Heart right ventricle (tissue), 16 donors: Measurements from ENCODE around the gene CDH13. TPM values are rescaled to one million over a fixed set of nuclear protein-coding genes. Genes with fewer than 3 reads are reported as not detected.

ENCODE experiments used
- ATAC-seq, 8 donors: fragments of 200-7000 bp; cut with Tn5 transposase; one replicate each; pipeline ENCODE4 v1.9.1; 2020; ENCODE audit warnings: mild to moderate bottlenecking in 8 of 8, moderate library complexity in 8 of 8, moderate number of reproducible peaks in 1 of 8
- DNase-seq, 2 donors: peaks; one replicate each; pipeline ENCODE4 v3.0.0-alpha.2; 2020
- H3K27ac ChIP-seq, 10 donors: fragments of 200-600 bp; sonication (generic) in 2 of 10; one replicate each; pipeline versions ENCODE4 v1.5.0 to v1.8.0; 2020 to 2022; ENCODE audit warnings: mild to moderate bottlenecking in 3 of 10
- H3K27me3 ChIP-seq, 7 donors: fragments of 200-600 bp; one replicate each; pipeline ENCODE4 v1.8.0; 2021 to 2022; ENCODE audit warnings: mild to moderate bottlenecking in 2 of 7
- H3K36me3 ChIP-seq, 9 donors: fragments of 200-600 bp; sonication (generic) in 1 of 9; one replicate each; pipeline versions ENCODE4 v1.5.0 to v1.8.0; 2020 to 2022; ENCODE audit warnings: mild to moderate bottlenecking in 2 of 9
- H3K4me1 ChIP-seq, 9 donors: fragments of 200-600 bp; sonication (generic) in 1 of 9; one replicate each; pipeline versions ENCODE4 v1.5.0 to v1.8.0; 2020 to 2022; ENCODE audit warnings: mild to moderate bottlenecking in 4 of 9
- H3K4me3 ChIP-seq, 10 donors: fragments of 200-600 bp; sonication (generic) in 2 of 10; one replicate each; pipeline versions ENCODE4 v1.5.0 to v1.8.0; 2020 to 2022; ENCODE audit warnings: mild to moderate bottlenecking in 7 of 10, moderate library complexity in 2 of 10
- H3K9me3 ChIP-seq, 11 donors: fragments of 200-600 bp in 10 of 11; sonication (generic) in 2 of 11; one replicate each; pipeline versions ENCODE4 v1.5.0 to v1.8.0; 2013 to 2022; ENCODE audit warnings: mild to moderate bottlenecking in 2 of 11, control low read depth in 1 of 11, moderate library complexity in 1 of 11
- WGBS, 2 donors: extraction: QIAGEN DNeasy Blood & Tissue Kit; methylation state at CpG; one replicate each; pipeline ENCODE4 v1.1.7; 2013; ENCODE audit warnings: inconsistent platforms in 1 of 2; 5-methylcytosine and 5-hydroxymethylcytosine counted together
- intact Hi-C, 10 donors: fragments of 100-400 bp; cut with DNase I; formaldehyde crosslinking; loops; one replicate each; pipeline versions ENCODE4 v1.11.1 to v1.14.2; 2022
- polyA plus RNA-seq, 2 donors: library from polyadenylated mRNA; stranded (reverse); fragments of 200-250 nt; gene quantifications; one replicate each; pipeline ENCODE4 v1.2.3, GENCODE V29; 2013
- total RNA-seq, 10 donors: library from RNA; stranded (reverse); fragmentation: NEBNext Ultra II Directional in 3 of 10; extraction: Animal tissue kit (Norgen Biotek cat#: 25700) in 3 of 10; gene quantifications; one replicate each; pipeline versions ENCODE4 v1.2.1 to v1.2.4, GENCODE V29; 2021 to 2023
- TF ChIP-seq, protein P1 (sequence below), 9 donors: fragments of 200-600 bp; sonication (generic) in 2 of 9; IDR thresholded peaks; one replicate each; pipeline versions ENCODE4 v1.5.0 to v1.8.0; 2021 to 2022; ENCODE audit warnings: antibody characterized with exemption in 9 of 9, mild to moderate bottlenecking in 5 of 9, moderate library complexity in 1 of 9
- donor health status: Arrhythmogenic right ventricular cardiomyopathy.
- donor health status: ischemic (EF 13 %, LVEDD 7.1; RV severe dilation, severe dysfunction).
- donor health status: healthy with polysubstance abuse.
- donor health status: DM: no; HTN: yes; CAD: no.
- donor health status: DM: no; HTN: no; CAD: no.
- donor health status: ischemic (EF 25% LVEDD 6.9; RV normal size, moderate dysfunction).
- donor health status: ischemic (EF 25% LVEDD 5.7; RV mildly dilated, moderate dysfunction).
- donor health status: healthy.
- donor health status: DM: yes; HTN: yes; CAD: no.
- donor health status: Ischemic cardiomyopathy.
- donor health status: ischemic (EF 35%, LVEDD 5.7; RV mildly dilated, moderate dysfunction).
- donor health status: nonischemic (EF 11% LVEDD 7.7; RV severe dilation, severe dysfunction).
- donor health status: DM: yes; HTN: yes; CAD: no.
- donor health status: PGD.
- donor health status: ischemic (EF 29% LVEDD 5.4; RV normal size, mild dysfunction).
- donor health status: nonischemic (EF 23%, LVEDD 6.1; RV moderate dilation, normal function).

The CDH13 gene
- total and polyA plus RNA-seq, 12 donors, result 15.5 to 221 (median 168) TPM

DNA sequence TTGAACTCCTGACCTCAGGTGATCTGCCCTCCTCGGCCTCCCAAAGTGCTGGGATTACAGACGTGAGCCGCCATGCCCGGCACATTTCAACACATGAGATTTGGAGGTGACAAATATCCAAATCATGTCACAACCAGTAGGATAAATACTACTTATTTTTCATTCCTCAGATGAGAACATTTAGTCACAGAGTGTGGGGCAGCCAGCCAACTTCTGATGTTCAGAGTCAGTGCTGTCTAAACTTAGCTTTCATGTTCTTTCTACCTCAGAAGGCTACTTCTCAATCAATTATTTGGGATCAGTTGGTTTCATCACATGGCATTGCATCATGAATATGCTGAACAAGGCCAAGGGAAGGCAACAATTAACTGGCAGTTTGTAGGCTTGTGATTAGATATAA is 134.5 kb downstream of the CDH13 start:
- Histone ChIP-seq H3K4me3 (peak overlapping the region in 4 of 10 donors; percentile 31 to 40 (median 36)), H3K36me3 (no peaks in the 10 kb centered on the region), H3K27ac (peak overlapping the region; percentile 16 to 82 (median 68)), H3K27me3 (no peaks in the 10 kb centered on the region), H3K9me3 (no peaks in the 10 kb centered on the region), H3K4me1 (peaks cover 5 to 44% (median 25%) of the 10 kb centered on the region in 9 donors)
- 24 to 26% methylated on average over 4 of the region's 4 CpGs for WGBS, 2 donors
- TF ChIP-seq, protein P1, sequence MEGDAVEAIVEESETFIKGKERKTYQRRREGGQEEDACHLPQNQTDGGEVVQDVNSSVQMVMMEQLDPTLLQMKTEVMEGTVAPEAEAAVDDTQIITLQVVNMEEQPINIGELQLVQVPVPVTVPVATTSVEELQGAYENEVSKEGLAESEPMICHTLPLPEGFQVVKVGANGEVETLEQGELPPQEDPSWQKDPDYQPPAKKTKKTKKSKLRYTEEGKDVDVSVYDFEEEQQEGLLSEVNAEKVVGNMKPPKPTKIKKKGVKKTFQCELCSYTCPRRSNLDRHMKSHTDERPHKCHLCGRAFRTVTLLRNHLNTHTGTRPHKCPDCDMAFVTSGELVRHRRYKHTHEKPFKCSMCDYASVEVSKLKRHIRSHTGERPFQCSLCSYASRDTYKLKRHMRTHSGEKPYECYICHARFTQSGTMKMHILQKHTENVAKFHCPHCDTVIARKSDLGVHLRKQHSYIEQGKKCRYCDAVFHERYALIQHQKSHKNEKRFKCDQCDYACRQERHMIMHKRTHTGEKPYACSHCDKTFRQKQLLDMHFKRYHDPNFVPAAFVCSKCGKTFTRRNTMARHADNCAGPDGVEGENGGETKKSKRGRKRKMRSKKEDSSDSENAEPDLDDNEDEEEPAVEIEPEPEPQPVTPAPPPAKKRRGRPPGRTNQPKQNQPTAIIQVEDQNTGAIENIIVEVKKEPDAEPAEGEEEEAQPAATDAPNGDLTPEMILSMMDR (IDR thresholded peaks at IDR 0.05), result no peak
- ATAC-seq (peak; percentile 39 to 95 (median 88)), DNase-seq (peak; percentile 72 to 82)
- intact Hi-C loops, result no loop called here

- H3K4me1 ChIP-seq, result peaks cover 0 to 39% (median 22%) of the 10 kb centered on the region in 9 donors
- DNase-seq, result no peak
- ATAC-seq, result peak in 7 of 8 donors; percentile 44 to 79 (median 74)
- 7 to 8% methylated on average over 3 of the region's 3 CpGs for WGBS, 2 donors
- intact Hi-C loops, result no loop called here
- H3K9me3 ChIP-seq, result no peaks in the 10 kb centered on the region
- H3K4me3 ChIP-seq, result peak overlapping the region in 6 of 10 donors; percentile 4 to 40 (median 32)
- H3K27ac ChIP-seq, result peak overlapping the region; percentile 16 to 82 (median 68)
- TF ChIP-seq, protein P1 (IDR thresholded peaks at IDR 0.05), result no peak
- no peaks in the 10 kb centered on the region for H3K27me3 ChIP-seq
- no peaks in the 10 kb centered on the region for H3K36me3 ChIP-seq
These were observed 135.1 kb downstream of the CDH13 start for GRCh38 chr16:82761858-82762257.

GRCh38 chr16:82763371-82763770 is 136.6 kb downstream of the CDH13 start:
- Histone ChIP-seq H3K27me3 (no peaks in the 10 kb centered on the region), H3K4me1 (peaks cover 0 to 49% (median 22%) of the 10 kb centered on the region in 9 donors), H3K4me3 (no peak overlapping the region), H3K9me3 (no peaks in the 10 kb centered on the region), H3K36me3 (no peaks in the 10 kb centered on the region), H3K27ac (peak overlapping the region in 2 of 10 donors; percentile 65 to 79)
- WGBS, 2 donors, result 97% methylated on average over 2 of the region's 2 CpGs
- ATAC-seq (no peak), DNase-seq (no peak)
- TF ChIP-seq, protein P1 (IDR thresholded peaks at IDR 0.05), result no peak
- intact Hi-C loops, result no loop called here

DNA sequence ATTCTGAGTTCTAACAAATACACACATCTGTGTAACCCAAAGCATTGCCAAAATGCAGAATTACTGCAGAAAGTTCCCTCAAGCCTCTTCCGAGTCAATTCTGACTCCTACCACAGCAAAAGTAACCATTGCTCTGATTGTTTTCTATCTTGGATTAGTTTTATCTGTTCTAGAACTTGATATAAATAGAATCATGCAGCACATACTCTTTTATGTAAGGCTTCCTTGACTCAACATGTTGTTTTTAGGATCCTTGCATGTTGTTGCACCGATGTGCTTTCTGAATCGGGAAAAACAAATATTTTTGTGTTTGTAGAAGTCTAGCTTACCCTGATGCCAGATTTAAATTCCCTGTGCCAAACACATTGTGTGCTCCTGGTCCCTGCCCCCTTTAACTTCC is 140.4 kb downstream of the CDH13 start:
- H3K27me3 ChIP-seq, result no peaks in the 10 kb centered on the region
- ATAC-seq (peak in 1 of 8 donors; percentile 29), DNase-seq (no peak)
- H3K4me1 ChIP-seq, result peaks cover 3 to 56% (median 20%) of the 10 kb centered on the region in 9 donors
- intact Hi-C loops, result no loop called here
- no peak overlapping the region for H3K4me3 ChIP-seq
- TF ChIP-seq, protein P1 (IDR thresholded peaks at IDR 0.05), result no peak
- no peaks in the 10 kb centered on the region for H3K9me3 ChIP-seq
- peak overlapping the region in 4 of 10 donors; percentile 5 to 52 (median 18) for H3K27ac ChIP-seq
- WGBS, 2 donors, result 41 to 43% methylated on average over 3 of the region's 3 CpGs
- no peaks in the 10 kb centered on the region for H3K36me3 ChIP-seq
